DMS53 treated with DMSO at 0.1 percent for 48 hours (cell line): ENCODE results near the gene RANBP17.
"Not testable (repeated sequence)": the region's sequence is repeated elsewhere in the genome, so short reads cannot be mapped to it uniquely, and the experiment has no call there.

Source experiments
- DNase-seq: peaks from one replicate; lab custom pipeline; 2025; ENCODE audit not compliant: unreplicated experiment; lab: John Stamatoyannopoulos, UW

Gene RANBP17

DNA sequence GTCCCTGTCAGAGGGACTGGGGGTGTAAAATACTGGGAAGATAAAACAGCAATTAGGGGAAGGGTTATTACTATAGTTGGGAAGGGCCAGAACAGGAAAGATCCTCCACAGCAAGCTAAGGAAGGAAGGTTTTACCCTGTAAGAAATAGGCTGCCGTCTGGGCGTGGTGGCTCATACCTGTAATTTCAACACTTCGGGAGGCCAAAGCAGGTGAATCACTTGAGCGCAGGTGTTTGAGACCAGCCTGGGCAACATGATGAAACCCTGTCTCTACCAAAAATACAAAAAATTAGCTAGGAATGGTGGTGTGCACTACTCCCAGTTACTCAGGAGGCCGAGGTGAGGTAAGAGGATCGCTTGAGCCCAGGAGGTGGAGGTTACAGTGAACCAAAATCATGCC, 282.1 kb downstream of the RANBP17 start:
- no peak for DNase-seq

DNA sequence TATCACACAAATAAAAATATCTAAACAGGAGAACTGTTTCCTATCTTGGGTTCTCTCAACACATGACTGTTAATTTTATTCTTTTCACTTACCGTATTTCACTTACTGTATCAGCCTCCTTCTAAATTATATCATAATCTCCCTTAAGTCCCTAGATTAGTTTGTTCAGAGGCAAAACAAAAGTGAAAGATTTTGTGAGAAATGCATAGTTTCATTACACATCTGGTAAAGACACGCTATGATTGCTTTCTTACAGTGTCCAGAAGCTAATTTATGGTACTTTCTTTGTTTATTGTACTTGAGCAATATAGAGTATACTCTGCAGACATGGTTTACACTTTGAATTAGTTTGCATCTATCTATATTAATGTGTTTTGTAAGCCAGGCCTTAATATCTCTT, 287.5 kb downstream of the RANBP17 start:
- no peak for DNase-seq

DNA sequence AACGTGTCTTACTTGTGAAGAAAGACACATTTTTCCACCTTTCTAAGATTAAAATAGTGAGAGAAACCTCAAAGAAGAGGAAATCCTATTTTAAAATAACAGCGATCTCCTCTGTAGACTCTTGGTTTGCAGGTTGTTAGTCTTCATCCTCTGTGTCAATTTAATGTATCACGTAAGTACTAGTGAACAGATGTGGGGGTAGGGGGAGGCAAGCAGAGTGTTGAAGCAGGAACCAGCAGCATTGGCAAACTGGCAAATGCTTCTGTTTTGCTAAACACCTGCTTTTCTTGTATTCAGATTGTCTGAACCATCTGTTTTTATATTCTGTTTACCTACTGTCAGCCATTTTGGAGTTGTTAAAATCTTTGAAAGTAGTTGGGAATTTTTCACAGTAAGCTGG, 288.0 kb downstream of the RANBP17 start:
- no peak for DNase-seq

DNA sequence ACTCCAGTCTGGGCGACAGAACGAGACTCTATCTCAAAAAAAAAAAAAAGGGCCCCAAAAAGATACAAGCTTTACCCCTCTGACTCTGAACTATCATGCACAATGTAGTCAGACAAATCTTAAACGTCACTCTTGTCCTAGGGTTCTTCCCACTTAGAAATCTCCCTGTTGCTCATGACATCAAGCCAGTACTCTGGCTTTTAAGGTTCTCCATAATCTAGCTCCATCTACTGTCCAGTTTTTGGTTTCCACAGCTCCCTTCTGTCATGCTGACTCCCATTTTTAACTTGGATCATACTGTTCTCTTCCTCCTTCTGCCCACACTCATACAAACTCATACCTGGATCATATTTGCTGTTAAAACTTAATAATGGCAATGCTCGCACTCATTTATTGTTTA, 290.6 kb downstream of the RANBP17 start:
- no peak for DNase-seq

DNA sequence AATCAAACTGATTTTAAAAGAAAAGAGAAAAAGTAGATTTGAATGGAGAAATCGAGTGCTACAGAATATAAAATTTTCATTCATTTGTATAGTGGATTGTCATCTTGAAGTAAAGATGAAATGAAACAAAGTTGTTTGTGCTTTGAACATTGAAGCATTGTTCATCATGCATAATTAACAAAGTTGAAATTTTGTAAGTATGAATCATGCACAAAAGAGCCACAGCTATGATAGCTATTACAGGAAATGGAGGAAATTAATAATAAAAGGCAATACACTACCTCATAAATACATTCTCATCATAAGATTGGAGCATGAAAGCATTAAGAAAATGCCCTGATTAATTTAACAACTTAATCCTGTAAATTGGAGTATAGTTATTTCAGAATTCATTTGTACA, 293.8 kb downstream of the RANBP17 start:
- DNase-seq = no peak

DNA sequence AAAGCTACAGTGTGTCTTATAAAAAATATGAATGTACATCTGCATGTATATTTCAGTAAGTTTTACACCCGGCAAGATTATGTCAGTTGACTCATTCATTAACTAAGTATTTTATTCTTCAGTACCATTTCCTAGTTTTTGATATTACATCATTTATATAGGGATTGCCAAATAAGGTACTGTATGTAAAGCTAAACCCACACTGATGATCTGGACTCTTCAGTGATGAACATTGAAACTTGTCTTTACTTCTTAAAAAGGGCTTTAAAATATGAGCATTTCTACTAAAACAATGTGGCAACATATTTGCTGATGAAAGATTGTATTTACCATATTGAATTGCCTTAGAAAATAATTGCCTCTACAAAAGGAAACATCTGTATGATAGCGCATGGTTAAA, 295.5 kb downstream of the RANBP17 start:
- DNase-seq = no peak

DNA sequence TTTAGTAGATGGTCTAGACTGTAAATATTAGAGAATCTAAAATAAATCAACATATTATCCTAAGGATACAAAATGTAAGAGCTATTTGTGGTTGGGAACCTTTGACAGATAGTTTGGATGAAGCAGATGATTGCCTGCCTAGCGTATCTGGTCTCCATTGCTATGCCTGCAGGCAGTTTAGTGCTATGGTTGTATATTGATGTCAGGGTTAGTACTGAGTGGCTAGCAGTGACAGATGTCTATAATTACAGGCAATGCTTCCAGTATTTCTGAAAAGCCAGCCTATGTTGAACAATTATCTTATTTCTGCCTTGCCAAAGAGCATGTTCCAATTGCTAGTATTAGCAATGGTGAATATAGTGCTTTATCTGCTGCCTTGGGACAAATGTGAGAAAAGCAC, 296.0 kb downstream of the RANBP17 start:
- no peak for DNase-seq

DNA sequence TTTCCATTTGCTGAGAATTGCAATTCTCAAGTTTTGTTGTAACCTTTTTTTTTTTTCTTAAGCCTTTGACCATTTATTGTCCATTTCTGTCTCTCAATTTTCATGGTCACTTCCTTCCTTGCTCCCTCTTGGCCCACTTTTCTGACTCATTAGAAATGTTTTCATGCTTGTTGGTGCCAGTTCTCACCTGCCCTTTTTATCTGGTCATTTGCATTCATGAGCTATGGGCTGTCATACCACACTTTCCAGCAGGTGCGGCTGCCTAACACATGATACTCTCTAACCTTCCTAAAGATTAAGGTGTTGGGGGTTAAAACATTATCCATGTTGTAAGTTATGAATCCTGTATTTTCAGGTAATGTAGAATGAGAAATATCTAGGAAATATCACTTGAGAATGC, 296.8 kb downstream of the RANBP17 start:
- DNase-seq = no peak

DNA sequence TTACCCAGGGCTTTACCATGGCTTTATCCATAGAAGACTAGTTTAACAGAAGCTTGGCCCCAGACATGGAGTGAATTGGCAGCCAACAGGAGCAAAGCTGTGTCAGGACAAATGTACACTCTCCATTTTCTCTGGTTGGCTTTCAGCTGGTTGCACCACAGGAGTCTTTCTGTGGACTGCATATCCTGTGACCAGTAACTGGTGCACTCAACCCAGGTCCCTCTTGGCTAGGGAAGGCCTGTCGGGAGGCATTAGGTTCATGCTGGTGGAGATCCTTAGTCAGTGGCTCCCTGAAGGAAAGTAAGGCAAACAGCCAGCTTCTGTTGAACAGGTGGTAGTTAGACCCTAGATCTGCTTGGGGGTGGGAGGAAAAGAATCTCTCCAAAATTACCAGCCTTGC, 300.3 kb downstream of the RANBP17 start:
- DNase-seq = no peak

DNA sequence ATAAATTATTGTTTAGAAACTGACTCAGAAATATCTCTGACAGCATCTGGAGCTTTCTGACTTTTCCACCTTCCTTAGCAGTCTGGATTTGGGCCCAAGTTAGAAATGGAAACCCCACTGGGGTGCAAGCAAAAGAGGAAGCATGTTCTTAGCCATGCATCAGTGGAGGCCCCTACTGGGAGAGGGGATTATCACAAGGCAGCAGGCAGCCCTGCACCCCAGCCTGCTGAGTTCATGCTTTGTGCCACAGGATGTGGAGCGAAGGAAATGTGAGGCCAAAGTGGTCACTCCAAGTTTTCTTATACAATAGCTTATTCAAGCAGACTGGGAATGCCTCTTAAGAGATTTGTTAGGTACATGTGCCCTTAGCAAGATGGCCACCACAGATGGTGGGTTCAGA, 300.8 kb downstream of the RANBP17 start:
- no peak for DNase-seq

DNA sequence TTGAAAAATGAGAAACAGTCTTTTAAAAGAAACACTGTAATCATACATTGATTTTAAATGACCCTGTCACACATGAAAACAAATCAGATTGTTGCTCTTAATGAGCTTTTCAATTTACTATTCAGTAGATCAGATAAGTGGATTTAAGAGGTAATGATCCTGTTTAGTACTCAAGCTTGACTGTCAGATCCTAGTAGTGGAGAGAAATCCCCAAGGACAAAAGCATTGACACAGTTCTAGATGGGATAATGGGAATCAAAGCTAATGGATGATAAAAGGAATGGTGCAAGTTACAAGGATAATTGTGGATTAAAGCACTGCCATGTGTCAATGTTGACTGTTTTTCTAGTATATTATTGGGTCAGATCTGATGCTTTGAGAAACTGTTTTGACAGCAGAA, 304.9 kb downstream of the RANBP17 start:
- no peak for DNase-seq

DNA sequence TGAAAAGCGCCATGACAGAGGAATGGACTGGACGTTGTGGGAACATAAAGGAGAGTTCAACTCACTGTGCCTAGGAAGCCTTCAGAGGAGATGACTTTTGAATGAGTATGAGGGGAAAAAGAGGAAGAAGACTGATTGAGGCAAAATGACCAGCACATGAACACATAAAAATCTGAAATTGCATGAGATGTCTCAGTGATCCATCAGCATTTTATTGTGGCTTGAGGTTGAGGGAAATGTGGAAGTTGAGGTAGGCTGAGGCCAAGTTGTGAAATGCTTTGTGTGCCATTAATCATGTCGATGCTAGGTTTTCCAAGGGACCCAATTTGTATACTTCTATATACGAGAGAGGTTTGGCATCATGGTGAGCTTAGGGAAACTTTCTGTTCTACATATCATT, 306.4 kb downstream of the RANBP17 start:
- no peak for DNase-seq

DNA sequence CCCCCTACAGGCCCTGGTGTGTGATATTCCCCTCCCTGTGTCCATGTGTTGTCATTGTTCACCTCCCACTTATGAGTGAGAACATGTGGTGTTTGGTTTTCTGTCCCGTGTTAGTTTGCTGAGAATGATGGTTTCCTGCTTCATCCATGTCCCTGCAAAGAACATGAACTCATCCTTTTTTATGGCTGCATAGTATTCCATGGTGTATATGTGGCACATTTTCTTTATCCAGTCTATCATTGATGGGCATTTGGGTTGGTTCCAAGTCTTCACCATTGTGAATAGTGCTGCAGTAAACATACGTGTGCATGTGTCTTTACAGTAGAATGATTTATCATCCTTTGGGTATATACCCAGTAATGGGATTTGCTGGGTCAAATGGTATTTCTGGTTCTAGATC, 313.1 kb downstream of the RANBP17 start:
- not testable (repeated sequence) for DNase-seq

DNA sequence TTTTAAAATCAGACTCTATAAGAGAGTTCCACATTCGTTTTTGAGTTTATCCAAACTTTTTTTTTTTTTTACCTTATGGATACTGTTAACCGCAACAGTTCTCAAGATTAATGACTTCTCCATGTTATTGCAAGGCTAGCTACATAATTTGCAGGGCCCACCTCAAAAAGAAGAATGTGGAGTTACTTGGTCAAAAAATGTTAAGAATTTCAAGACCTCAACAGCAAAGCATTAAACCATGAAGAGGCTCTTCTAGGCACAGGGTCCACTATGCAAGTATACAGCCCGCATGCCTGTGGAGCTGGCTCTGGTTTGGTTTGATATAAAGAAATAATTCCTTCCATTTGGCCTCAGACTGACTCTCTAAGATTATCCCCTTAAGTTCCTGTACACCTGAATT, 313.9 kb downstream of the RANBP17 start:
- DNase-seq = no peak

DNA sequence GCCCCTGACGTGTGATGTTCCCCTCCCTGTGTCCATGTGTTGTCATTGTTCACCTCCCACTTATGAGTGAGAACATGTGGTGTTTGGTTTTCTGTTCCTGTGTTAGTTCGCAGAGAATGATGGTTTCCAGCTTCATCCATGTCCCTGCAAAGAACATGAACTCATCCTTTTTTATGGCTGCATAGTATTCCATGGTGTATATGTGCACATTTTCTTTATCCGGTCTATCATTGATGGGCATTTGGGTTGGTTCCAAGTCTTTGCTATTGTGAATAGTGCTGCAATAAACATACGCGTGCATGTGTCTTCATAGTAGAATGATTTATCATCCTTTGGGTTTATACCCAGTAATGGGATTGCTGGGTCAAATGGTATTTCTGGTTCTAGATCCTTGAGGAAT, 316.4 kb downstream of the RANBP17 start:
- not testable (repeated sequence) for DNase-seq

DNA sequence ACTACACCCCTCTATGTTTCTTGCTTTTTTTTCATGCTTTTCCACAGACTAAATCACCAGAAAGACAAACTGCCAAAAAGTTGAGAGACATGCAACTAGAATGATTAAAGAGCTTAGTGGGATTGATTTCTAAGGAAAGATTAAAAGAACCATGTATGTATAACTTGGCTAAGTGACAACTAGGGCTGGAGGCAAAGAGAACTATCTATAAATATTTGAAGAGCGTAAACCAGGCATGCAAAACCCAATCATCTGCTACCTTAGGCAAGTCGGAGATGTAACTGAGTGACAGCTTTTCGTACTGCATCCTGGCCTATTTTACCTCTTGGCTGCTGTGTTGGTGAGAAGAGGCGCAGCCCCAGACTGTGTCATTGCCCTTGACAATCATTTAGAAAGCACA, 326.2 kb downstream of the RANBP17 start:
- DNase-seq = no peak

DNA sequence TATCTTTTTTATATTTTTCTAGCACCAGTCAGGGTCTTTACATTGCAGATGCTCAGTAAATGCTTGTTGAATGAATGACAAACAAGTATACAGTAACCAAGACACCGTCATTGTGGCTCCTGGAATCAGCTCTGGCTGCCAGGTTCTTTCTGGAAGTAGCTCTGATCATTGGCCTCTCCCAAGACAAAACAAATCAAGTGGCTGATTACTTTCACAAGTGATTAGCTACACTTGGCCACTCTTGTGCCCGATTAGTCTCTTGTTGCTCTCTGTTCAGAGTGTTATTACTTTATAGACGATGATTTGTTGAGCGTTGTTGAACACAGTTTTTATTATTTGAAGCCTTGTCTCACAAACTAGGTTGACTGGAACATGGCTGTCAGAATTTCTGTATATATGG, 327.6 kb downstream of the RANBP17 start:
- no peak for DNase-seq

DNA sequence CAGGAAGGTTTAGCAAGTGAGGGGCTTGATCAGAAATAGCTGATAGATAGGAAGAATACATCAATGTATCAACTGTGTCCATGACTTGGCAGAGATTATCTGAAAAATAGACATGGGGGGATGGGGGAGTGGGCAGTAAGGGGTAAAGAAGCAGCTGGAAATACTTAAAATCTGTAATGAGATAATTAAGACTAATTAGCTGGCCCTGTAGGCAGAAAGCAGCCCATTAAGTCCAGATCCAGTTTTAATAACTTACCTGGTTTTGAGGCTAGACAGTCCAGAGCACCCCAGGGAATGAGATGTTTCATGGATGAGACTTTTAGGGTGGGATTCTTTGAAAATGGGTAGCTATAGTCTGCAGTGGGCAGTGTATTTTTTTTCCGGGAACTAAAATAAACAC, 330.3 kb downstream of the RANBP17 start:
- DNase-seq = no peak

DNA sequence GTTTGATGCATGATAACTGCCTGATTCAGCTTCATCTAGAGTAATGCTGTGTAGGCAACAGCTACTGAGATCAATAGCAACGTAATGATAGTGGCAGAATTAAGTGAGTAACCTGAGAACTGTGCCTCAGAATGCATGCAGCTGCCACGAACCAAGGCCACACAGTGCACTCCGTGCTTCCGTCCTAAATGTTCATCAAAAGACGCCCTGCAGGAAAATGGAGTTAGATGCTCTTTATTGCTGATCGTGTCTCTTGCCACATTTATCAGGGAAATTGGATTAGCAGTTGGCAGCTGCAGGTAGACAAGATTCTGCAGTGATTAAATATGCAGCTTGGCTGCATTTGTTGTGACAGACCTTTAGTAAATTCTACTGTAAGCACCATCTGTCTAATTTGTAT, 339.5 kb downstream of the RANBP17 start:
- no peak for DNase-seq

DNA sequence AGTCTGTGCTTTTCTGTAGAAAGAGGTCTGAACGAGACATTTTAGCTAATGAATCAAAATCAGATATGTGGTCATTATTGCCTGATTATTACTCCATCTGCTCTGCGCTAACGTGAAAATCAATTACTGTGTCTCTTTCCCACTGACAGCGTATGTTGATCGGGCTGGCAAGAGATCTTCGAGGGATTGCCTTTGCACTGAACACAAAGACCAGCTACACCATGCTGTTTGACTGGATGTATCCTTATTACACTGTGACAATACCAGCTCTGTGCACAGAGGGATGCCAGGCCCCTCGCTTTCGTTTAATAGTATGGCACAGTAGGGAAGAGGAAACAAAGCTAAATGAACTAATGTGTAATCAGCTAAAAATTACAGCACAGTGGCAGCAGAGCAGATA, 343.6 kb downstream of the RANBP17 start:
- no peak for DNase-seq

DNA sequence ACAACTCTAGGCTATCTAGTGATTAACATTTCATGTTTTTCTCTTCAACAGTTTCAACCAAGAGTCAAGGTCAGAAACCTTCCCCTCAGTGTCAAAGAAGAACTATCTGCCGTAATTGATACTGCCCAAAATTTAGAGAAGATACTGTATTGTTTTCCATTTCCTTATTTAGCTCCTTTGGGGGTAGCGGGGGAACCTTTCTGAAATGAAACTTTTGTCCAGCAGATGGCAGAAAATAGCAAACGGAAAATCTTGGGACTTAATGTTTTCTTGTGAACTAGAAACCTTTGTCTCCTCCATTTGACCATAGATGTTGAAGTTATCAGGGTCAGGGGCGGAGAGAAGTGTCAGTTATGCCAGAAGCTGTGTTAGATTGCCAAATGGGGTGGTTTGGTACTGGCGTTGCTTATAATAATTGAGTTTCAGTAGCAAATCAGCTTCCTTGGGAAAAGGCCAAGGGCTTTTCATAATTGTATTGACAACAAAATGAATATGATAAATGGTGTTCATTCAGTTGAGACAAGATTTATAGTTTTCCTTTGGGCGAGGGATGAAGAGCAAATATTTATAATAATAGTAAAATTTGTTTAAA, 345.5 kb downstream of the RANBP17 start:
- DNase-seq = no peak

DNA sequence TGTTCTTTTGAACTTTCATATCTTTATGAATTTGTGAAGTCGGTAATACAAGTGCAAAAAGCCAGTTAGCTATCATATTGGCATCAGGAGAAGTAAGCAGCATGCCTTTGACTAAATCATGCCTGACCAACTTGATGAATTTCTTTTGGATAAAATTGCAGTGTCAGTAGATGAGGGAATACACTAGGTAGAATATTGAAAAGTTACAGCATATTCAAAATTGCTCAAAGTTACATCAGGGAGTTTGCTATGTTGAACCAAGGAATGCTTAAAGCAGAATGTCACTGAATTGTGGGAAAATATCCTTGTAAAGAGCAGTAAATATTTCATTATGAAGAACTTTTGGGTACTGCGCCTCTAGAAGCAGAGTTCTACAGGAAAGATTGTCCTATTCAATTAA, 360.1 kb downstream of the RANBP17 start:
- DNase-seq = no peak

DNA sequence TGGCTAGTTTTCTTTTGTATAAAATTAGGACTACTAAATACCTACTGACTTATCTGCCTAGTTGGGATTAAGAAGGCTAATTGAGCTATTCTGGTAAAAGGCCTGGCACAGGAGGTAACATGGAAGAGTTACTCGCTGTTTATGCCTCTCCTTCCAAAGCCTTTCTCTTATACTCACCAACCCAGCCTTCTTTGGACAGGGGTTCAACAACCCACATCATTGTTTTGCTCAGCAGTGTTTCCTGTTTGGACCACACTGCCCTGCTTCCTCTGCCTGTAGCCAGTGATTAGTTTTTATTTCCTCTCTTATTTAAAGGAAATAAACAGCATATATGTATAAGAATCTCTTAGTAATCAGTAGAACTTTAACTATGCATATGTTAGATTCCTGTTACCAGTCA, 362.1 kb downstream of the RANBP17 start:
- DNase-seq = no peak
